Glutamatergic neuron (in vitro differentiated cells): ENCODE data around the gene C2orf92. TPM values are rescaled to one million over a fixed set of nuclear protein-coding genes. Genes with fewer than 3 reads are reported as not detected.

ENCODE experiments used
- DNase-seq: peaks from one replicate; pipeline ENCODE4 v3.0.0; 2022
- H3K27ac Mint-ChIP-seq: one replicate; pipeline ENCODE4 v1.8.0; 2020; ENCODE audit warnings: mild to moderate bottlenecking, mixed read lengths, inconsistent platforms; ENCODE audit not compliant: unreplicated experiment
- H3K27me3 Mint-ChIP-seq: one replicate; pipeline ENCODE4 v1.8.0; 2020; ENCODE audit warnings: mild to moderate bottlenecking, moderate library complexity, mixed read lengths, inconsistent platforms; ENCODE audit not compliant: unreplicated experiment
- H3K36me3 Mint-ChIP-seq: one replicate; pipeline ENCODE4 v1.8.0; 2020; ENCODE audit warnings: mild to moderate bottlenecking, mixed read lengths, inconsistent platforms; ENCODE audit not compliant: unreplicated experiment
- H3K4me1 Mint-ChIP-seq: one replicate; pipeline ENCODE4 v1.8.0; 2020; ENCODE audit warnings: mild to moderate bottlenecking, low read depth, mixed read lengths, inconsistent platforms; ENCODE audit not compliant: unreplicated experiment
- H3K4me3 Mint-ChIP-seq: one replicate; pipeline ENCODE4 v1.8.0; 2020; ENCODE audit warnings: mild to moderate bottlenecking, mixed read lengths, inconsistent platforms; ENCODE audit not compliant: unreplicated experiment
- H3K9me3 Mint-ChIP-seq: one replicate; pipeline ENCODE4 v1.8.0; 2020; ENCODE audit warnings: mild to moderate bottlenecking, moderate library complexity, mixed read lengths, inconsistent platforms; ENCODE audit not compliant: unreplicated experiment
- total RNA-seq: library from RNA; stranded (reverse); fragmentation: NEBNext Ultra II Directional; extraction: Animal tissue kit (Norgen Biotek cat#: 25700); gene quantifications from one replicate; pipeline ENCODE4 v1.2.1, GENCODE V29; 2021; ENCODE audit not compliant: unreplicated experiment
- TF ChIP-seq, protein P1 (sequence below): fragments of 200-600 bp; sonication (generic); IDR thresholded peaks from one replicate; pipeline ENCODE4 v1.5.0; 2021; ENCODE audit not compliant: partially characterized antibody, unreplicated experiment

Gene C2orf92
- total RNA-seq, 1 donor from 2014 or later, result 19.6 TPM

DNA sequence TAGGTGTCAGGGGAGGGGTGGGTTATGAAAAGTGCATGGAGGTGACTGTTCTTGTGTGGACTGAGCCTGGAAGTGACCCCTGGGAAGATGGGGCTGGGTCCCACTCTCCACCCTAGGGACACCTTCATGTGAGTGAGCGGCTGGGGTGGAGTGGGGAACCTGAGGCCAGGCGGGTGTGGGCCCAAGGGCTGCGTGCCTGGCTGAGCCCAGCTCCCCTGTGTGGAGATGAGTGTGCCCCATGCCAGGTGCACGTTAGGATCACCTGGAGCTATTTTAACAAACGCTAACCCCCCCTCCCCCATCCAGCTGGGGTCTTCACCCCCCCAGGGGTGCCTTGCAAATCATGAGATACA lies 70.4 kb downstream of the C2orf92 start:
- no peak for DNase-seq

GRCh38 chr2:97740590-97741182 lies 71.2 kb downstream of the C2orf92 start:
- Mint-ChIP-seq H3K9me3 (peaks cover 12% of the 10 kb centered on the region), H3K27ac (peak overlapping the region; percentile 72), H3K4me1 (no peaks in the 10 kb centered on the region), H3K27me3 (peaks cover 5% of the 10 kb centered on the region), H3K36me3 (peaks cover 7% of the 10 kb centered on the region), H3K4me3 (no peak overlapping the region)
- peak; percentile 78 for DNase-seq
- TF ChIP-seq, protein P1, sequence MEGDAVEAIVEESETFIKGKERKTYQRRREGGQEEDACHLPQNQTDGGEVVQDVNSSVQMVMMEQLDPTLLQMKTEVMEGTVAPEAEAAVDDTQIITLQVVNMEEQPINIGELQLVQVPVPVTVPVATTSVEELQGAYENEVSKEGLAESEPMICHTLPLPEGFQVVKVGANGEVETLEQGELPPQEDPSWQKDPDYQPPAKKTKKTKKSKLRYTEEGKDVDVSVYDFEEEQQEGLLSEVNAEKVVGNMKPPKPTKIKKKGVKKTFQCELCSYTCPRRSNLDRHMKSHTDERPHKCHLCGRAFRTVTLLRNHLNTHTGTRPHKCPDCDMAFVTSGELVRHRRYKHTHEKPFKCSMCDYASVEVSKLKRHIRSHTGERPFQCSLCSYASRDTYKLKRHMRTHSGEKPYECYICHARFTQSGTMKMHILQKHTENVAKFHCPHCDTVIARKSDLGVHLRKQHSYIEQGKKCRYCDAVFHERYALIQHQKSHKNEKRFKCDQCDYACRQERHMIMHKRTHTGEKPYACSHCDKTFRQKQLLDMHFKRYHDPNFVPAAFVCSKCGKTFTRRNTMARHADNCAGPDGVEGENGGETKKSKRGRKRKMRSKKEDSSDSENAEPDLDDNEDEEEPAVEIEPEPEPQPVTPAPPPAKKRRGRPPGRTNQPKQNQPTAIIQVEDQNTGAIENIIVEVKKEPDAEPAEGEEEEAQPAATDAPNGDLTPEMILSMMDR, result peak; percentile 80

More for the DNA sequence above, 70.4 kb downstream of the C2orf92 start:
- Mint-ChIP-seq H3K36me3 (peaks cover 7% of the 10 kb centered on the region), H3K4me3 (no peak overlapping the region), H3K4me1 (no peaks in the 10 kb centered on the region), H3K27ac (no peak overlapping the region), H3K27me3 (peaks cover 5% of the 10 kb centered on the region), H3K9me3 (peaks cover 12% of the 10 kb centered on the region)
- TF ChIP-seq, protein P1, result no peak

GRCh38 chr2:97741251-97741650 lies 71.7 kb downstream of the C2orf92 start:
- Mint-ChIP-seq H3K27ac (peak overlapping the region; percentile 72), H3K4me3 (no peak overlapping the region), H3K4me1 (peaks cover 3% of the 10 kb centered on the region), H3K36me3 (peaks cover 7% of the 10 kb centered on the region), H3K27me3 (peaks cover 5% of the 10 kb centered on the region), H3K9me3 (peaks cover 12% of the 10 kb centered on the region)
- TF ChIP-seq, protein P1, result no peak
- DNase-seq, result no peak

DNA sequence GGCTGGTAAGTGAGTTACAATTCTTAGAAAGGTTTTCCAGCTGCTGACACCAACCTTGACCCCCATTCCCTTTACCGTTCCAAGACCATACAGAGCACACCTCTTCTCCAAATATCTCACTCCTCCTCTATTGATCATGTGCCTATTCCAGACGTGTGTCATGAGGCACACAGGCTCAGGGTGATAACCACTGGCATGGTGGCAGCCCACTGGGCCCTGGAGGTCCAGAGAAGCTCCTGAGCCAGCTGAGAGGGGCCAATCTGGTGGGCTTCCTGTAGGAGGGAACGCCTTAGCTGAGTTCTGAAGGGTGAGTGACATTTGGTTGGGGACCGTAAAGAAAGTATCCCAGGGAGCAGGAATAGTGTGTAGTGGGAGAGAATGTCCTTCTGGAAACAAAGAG lies 72.2 kb downstream of the C2orf92 start:
- Mint-ChIP-seq H3K36me3 (peaks cover 7% of the 10 kb centered on the region), H3K4me3 (no peak overlapping the region), H3K27ac (no peak overlapping the region), H3K9me3 (peaks cover 12% of the 10 kb centered on the region), H3K4me1 (peaks cover 5% of the 10 kb centered on the region), H3K27me3 (peaks cover 5% of the 10 kb centered on the region)
- no peak for DNase-seq
- TF ChIP-seq, protein P1, result no peak

GRCh38 chr2:97742381-97742847 lies 72.9 kb downstream of the C2orf92 start:
- peaks cover 11% of the 10 kb centered on the region for H3K4me1 Mint-ChIP-seq
- peaks cover 10% of the 10 kb centered on the region for H3K9me3 Mint-ChIP-seq
- H3K27ac Mint-ChIP-seq, result no peak overlapping the region
- TF ChIP-seq, protein P1, result no peak
- H3K36me3 Mint-ChIP-seq, result peaks cover 7% of the 10 kb centered on the region
- no peak for DNase-seq
- no peak overlapping the region for H3K4me3 Mint-ChIP-seq
- peaks cover 7% of the 10 kb centered on the region for H3K27me3 Mint-ChIP-seq
